ENCODE measurements around the gene RBFOX2.
"Not testable (repeated sequence)": the region's sequence is repeated elsewhere in the genome, so short reads cannot be mapped to it uniquely, and the experiment has no call there.

The RBFOX2 gene

DNA sequence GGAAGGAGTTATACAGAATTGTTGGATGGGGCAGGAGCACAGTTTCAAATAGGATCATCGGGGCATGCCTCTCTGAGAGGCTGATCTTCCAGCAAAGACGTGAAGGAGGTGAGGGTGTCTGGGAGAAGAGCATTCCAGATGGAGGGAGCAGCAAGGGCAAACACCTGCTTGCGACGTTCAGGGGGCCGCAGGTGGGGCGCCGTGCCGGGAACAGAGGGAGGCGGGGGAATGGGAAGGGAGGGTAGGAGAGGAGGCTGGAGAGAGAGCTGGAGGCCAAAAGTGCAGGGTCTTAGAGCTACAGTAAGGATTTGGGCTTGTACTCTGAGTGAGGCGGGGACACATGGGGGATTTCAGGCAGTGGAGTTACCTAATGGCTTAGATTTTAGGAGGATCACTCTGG lies 297.3 kb downstream of the RBFOX2 start:
- no peak for DNase-seq

DNA sequence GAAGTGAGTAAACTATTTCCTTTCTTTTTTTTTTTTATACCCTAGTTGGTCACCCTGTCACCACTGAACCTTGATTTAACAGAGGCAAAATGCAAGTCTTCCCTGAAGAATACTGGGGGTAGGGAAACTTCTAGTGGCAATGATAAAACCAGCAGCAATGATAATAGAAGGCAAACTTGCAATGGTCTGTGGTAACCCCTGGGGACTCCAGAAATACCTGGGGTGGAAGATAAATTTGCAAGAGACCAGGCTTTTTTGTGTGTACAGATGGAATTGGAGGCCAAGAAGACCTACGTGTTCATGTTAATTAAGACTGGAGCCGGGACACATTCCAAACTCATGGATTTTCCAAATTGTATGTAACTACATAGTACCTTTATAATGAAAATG lies 299.3 kb downstream of the RBFOX2 start:
- no peak for DNase-seq

DNA sequence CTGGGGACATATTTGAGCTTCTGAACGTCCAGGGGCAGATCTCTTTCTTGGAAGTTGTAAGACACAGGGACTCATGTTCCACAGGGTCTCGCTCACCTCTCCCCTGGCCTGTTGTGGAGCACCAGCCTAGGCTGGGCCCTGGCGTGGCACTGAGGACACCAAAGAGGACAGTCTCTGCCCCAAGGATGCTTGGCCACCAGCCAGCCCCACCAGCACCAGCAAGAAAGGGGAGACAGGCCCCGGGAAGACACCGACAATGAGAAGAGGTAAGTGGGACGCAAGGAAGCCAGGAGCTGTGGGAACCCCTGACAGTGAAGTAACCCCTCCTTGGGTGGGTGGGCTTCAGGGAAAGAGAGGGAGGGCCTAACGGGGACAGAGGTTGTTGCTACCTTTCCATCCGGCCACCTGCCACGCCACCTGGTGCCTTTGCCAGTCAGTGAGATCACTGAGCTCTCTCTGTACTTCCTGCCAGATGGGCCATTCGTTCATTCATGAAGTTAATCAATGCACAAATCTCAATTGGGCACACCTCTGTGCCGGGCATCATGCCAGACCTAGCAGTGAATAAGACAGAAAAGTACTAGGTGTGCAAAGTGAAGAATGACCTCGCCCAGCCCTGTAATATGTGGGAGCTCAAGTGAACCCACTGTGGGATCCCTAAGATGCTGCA lies 299.9 kb downstream of the RBFOX2 start:
- DNase-seq: no peak

DNA sequence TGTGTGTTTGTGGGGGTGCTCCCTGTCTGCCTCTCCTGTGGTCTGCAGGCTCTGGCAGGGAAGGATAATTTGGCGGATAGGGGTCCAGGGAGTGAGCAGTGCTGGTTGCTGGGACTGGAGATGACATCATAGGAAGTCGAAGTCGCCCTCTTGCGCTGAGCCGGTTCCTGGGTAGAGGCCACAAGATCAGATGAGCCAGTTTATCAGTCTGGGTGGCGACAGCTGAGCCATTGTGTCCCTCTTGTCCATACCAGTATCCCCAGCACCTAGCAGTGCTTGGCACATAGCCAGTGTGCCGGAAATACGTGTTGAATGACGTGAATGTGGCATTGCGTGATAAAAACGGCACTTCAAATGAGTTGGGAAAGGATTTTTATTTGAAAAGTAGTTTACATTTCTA lies 301.2 kb downstream of the RBFOX2 start:
- DNase-seq: no peak

DNA sequence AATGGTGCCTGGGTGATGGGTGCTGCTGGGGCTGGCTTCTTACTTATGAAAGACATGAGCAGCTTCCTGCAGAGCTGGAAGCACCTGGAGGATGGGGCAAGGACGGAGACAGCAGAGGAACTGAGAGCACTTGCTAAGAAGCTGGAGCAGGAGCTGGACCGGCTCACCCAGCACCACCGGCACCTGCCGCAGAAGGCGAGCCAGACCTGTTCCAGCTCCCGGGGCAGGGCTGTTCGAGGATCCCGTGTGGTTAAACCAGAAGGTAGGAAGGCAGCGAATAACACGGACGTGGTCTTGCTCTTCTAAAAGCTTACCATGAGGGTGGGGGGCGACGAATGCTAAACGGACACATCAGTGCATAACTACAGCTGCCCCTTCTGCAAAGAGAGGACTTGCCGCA lies 301.7 kb downstream of the RBFOX2 start:
- DNase-seq: no peak

DNA sequence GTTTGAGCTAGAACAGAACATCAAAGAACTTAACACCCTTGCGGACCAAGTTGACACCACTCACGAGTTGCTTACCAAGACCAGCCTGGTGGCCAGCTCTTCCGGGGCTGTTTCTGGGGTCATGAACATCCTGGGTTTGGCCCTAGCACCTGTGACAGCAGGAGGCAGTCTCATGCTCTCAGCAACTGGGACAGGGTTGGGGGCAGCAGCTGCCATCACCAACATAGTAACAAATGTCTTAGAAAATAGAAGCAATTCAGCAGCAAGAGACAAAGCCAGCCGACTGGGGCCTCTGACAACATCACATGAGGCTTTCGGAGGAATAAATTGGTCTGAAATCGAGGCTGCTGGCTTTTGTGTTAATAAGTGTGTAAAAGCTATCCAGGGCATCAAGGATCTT lies 302.2 kb downstream of the RBFOX2 start:
- no peak for DNase-seq

DNA sequence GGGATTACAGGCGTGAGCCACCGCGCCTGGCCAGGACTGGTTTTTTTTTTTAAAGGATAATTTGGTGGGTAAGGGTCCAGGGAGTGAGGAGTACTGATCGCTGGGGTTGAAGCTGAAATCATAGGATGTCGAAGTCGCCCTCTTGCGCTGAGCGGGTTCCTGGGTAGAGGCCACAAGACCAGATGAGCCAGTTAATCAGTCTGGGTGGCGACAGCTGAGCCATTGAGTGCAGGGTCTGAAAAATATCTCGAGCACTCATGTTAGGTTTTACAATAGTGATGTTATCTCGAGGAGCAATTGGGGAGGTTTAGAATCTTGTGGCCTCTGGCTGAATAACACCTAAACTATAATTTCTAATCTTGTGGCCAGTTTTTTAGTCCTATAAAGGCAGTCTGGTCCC lies 303.1 kb downstream of the RBFOX2 start:
- no peak for DNase-seq

DNA sequence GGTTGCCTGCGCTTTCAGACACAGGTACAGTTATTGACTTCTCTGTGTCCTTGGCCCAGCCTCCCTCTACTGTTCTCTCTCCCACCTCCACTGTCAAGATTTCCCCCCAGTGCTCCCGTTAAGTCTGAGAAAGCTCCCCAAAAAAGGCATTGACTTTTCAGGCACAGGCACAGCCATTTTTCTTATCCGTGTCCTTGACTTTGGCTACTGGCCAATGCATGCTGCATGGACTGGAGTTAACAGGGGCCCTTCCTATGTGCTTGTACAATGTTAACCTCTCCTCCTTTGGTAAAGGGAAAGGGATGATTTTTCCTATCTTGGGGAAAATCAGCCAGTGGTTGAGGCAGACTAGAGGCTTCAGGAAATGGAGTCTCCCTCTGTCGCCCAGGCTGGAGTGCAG lies 306.7 kb downstream of the RBFOX2 start:
- DNase-seq: no peak

DNA sequence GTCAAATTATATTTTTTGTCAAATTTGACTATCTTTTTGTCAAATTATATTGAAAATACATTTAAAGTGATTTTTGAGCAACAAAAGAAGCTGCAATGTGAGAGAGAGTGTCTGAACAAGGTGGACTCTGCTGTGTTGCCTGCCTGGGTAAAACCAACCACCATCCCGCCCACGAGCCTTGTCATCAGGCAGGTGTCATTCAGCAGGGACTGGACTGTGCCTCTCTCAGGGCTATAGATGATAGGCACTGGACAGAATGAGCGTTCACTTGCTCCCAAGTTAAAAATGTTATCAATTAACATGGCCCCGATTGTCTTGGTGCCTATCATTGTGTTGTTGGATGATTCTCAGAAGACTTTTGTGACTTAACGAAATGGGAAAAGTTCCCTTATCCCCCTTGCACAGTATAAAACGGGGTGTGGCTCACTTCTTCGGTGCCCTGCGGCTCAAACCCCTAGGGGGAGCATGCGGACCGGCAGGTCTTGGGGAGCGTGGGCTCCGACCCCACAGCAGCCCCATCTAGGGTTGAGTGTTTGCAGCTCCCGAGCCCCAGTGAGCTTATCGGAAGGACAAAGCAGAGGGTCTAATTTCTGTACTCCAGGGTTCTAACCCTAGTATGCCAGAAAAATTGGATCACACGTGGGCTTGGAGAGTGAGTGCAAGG lies 309.3 kb downstream of the RBFOX2 start:
- DNase-seq: no peak

DNA sequence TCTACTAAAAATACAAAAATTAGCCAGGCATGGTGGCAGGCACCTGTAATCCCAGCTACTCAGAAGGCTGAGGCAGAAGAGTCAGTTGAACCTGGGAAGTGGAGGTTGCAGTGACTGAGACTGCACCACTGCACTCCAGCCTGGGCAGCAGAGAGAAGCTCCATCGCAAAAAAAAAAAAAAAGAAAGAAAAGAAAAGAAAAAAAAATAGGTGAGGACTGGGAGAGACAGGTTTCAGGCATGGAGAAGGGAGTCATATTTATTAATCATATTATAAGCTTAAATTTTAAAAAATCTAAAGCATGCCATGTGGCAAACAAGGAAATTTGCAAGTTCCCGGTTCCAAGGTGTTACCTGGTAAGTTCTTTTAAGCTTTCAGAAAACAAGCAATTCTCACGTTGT lies 311.1 kb downstream of the RBFOX2 start, which contains the start of gene APOL5:
Gene APOL5, plus strand, starts transcription at position 301 of the 400 bp plus-strand sequence. Its CDS starts 0 bp downstream, at position 301.
- DNase-seq: no peak

DNA sequence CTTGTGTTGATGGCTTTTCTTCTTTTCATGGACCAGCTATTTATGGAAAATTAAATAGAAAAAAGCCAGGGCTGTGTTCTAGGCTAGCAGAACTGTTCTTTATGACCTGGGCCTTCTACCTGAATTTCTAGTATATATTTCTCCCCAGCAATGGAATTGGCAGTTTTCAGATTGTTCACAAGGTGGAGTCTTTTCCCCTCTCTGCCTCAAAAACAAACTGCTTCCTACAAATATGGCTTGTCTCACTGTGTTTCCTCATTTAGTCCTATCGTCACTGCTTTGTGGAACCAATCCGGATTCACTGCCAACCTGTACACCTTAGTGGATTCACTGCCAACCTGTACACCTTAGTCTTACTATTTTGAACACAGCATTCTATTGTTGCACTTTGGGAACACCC lies 316.0 kb downstream of the RBFOX2 start:
- no peak for DNase-seq

DNA sequence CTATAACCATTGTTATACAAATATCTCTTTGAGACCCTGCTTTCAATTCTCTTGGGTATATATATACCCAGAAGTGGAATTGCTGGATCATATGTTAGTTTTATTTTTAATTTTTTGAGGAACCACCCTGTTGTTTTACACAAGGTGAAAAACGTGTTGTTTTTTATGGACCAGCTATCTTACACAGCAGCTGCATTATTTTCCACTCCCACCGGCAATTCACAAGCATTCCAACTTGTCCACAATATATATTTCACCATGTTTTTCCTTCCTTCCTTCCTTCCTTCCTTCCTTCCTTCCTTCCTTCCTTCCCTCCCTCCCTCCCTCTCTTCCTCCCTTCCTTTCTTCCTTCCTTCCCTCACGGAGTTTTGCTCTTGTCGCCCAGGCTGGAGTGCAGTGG lies 317.3 kb downstream of the RBFOX2 start:
- no peak for DNase-seq

DNA sequence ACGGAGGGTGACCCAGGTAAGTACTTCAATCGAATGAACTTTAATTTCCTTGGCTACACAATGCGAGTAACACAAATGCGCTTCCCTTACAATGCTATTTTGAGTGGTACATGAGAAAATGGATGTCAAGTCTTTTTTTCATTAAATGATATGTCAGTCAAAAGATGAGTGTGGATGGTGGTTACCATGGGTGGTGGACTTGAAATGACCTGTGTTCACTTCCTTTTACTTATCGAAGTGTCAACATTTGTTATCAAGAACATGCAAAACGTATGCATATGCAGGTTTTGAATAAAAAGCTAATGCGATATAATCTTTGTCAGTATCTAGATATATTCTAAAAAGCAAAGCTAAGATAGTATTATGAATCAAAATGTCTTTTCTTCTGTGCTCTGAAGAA lies 319.7 kb downstream of the RBFOX2 start:
- DNase-seq: no peak

DNA sequence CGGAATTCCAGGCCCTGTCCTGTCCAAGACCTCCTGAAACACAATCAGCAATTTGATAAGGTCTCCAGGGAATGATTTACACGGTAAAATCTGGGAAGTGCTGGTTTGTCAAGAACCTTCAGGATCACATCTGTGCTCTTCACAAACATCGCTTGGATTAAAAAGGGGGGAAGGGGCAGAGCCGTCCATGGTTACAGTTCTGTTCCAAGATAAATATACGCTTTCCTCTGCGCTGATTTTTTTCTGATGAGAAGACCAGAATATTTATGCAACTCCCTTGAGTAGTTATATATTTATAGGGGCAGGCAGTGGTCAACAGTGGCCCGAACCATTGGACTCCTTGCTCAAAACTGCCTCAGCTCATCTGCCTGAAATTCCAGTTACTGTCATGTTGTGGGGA lies 320.2 kb downstream of the RBFOX2 start:
- no peak for DNase-seq

DNA sequence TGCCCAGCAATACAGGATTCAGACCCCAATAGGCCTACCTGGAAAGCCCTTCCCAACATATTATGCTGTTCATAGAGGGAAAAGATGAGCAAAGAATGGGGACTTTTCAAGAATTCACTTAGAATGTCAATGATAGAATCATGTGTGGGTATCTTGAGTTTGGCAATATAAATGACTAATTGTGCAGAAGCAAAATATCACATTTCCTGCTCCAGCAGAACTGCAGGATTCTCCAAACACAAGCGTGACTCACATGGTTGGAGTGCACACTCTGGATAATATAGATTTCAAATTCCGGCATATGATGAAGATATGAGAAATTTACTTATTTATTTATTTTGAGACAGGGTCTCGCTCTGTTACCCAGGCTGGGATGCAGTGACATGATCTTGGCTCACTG lies 323.5 kb downstream of the RBFOX2 start:
- DNase-seq: no peak

DNA sequence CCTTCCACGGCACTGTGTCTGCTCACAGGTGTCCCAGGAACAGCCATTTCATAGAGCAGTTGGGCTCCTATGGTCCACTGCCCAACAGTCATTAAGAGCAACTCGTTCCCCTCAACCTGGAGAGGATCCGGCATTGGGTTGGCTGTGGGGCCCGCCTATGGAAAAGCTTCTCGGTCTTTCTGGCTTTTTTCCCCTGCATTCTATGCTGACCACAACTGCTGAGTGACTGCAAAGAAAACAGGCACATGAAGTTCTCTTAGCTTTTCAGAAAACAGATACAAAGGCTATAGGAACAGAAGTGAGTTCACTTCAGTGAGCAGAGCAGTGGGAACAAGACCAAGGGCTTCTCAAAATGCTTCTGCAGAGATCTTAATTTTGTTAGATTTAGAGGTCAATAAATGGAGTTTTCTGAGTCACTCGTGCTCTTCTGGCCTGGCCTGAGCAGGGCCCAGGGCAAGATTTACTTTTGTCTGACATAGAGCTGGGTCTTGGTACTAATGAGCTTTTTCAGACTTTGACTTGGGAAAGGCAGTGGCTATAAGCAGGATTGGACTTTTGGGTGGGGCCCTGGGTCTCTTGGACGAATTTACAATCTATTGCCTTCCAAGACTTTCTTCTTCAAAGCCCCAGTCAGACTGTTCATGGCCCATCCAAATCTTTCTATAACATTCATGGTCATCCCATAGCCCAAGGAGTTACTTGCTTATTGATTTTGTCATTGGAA lies 324.6 kb downstream of the RBFOX2 start:
- DNase-seq: no peak

DNA sequence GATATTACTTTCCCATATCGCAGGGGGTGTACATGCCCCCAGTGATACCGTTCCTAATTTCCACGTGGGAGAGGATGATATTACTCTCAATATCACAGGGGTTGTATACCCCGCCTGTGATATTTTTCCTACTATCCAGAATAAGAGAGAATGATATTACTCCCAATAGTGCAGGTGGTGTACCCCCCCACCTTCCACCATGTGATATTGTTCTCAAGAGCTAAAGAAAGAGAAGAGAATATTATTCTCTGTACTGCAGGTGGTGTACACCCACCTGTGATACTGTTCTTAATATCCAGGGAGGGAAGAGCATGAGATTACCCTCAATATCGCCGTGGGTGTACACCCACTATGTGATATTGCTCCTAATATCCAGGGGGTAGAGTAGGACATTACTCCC lies 328.8 kb downstream of the RBFOX2 start:
- DNase-seq: not testable (repeated sequence)

DNA sequence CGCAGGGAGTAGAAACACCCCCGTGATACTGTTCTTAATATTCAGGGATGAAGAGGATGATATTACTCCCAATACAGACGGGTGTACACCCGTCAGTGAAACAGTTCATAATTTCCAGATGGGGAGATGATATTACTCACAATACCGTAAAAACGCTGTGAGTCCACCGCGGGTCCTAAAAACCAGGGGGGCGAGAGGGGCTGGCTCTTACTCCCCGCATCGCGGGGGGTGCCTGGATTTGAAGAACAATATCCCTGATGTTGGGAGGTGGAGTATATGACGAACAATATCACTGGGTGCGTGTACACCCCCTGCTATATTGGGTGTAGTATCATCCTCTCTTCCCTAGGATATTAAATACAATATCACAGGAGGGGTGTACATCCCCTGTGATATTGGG lies 331.5 kb downstream of the RBFOX2 start:
- DNase-seq: peak; percentile 9

DNA sequence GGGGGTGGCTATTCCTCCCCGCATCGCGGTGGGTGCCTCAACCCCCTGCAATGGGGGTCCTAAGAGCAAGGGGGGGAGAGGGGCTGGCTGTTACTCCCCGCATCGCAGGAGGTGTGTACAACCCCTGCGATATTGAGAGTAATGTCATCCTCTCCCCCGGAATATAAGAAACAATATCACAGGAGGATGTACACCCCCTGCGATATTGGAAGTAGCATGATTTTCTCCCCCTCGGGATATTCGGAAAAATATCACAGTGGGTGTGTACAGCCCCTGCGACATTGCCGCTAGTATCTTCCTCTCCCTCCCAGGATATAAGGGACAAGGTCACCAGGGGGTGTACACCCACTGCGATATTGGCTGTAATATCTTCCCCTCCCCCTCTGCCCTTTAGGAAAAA lies 333.4 kb downstream of the RBFOX2 start:
- DNase-seq: no peak

DNA sequence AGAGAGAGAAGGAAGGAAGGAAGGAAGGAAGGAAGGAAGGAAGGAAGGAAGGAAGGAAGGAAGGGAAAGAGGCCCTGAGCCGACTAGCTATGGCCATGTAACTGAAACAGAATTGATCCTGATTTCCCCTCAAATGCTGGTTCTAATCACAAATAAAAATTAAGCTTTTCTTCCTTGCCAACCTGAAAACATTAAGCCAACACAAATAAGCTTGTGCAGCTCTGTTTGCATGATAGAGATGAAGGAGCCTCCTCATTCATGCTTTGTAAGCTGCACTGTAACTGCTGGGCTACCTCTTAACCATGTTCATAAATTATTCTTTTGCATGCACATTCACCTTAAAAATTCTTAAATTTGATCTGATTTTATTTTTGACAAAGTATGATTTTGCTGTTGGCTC lies 338.6 kb downstream of the RBFOX2 start:
- DNase-seq: no peak

DNA sequence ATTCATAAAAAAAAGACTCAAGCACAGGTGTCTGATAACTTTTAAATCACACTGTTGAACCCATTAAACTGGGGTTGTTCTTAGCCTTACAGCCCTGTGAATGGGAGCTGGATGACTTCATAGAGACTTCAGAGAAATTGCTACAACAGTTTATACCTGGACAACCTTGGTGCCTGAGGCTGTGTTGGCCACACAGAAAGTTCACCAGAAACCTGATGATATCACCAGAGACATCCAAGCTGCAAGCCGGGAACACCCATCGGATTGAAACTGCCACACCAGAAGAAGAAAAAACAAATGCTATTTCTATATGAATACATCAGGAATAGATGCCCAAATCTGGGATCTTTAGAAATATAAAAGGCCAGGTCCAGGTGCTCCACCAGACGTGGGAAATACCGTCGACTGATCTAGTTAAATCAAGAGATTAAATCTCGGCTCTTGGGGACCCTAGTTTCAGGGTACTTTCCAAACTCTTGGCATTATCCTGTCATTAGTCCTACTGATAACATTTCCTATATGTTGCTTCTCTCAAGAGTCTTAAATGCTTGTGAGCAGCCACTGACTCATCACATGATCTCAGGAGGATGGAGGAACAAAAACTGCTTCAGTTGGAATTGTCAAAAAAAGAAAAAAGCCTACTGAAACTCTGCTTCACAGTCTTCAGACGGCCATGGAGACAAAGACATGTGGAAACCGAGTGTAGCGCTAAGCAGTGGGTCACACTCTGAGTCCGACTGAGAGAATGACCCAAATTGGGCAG lies 339.5 kb downstream of the RBFOX2 start:
- DNase-seq: no peak
